GM10248 (cell line): Measurements from ENCODE around the gene CETP.
A peak's percentile ranks its signal among the peaks of the same experiment; 100 is the strongest.

Source experiments
- CTCF ChIA-PET: fragments of 300-600 bp; sonication (Branson Sonifier 250); formaldehyde crosslinking; extraction: SDS; loops from one replicate; lab custom pipeline; 2021; ENCODE audit warnings: antibody characterized with exemption; lab: Yijun Ruan, JAX
- POLR2A ChIA-PET: fragments of 350-650 bp; sonication (Branson Sonifier 250); formaldehyde crosslinking; extraction: SDS; loops from one replicate; lab custom pipeline; 2020; ENCODE audit warnings: antibody characterized with exemption; lab: Yijun Ruan, JAX
- DNase-seq: peaks from one replicate; pipeline ENCODE4 v3.0.0; 2012; ENCODE audit errors: extremely low spot score
- CTCF ChIP-seq: IDR thresholded peaks from 2 replicates; pipeline ENCODE4 v1.5.1; 2012; ENCODE audit warnings: mild to moderate bottlenecking, low read depth; ENCODE audit errors: extremely low read depth, missing control alignments, control extremely low read depth

The CETP gene

GRCh38 chr16:56956076-56956475, 5.7 kb upstream of the CETP start:
- POLR2A ChIA-PET = no interaction called here
- TF ChIP-seq CTCF = no peak
- CTCF ChIA-PET = interaction anchor here (1.1 to 12.7 kb wide), 3 partner anchors 9 to 89 kb away, joined by 4 to 209 read pairs (median 54); partner anchors contain the start of gene CETP
- no peak for DNase-seq

GRCh38 chr16:56956756-56957155, 5.0 kb upstream of the CETP start:
- CTCF ChIA-PET = interaction anchor here (7.8 to 12.7 kb wide), 2 partner anchors 10 to 90 kb away, joined by 54 to 209 read pairs; partner anchors contain the start of gene CETP
- POLR2A ChIA-PET = no interaction called here
- no peak for DNase-seq
- TF ChIP-seq CTCF = no peak

DNA sequence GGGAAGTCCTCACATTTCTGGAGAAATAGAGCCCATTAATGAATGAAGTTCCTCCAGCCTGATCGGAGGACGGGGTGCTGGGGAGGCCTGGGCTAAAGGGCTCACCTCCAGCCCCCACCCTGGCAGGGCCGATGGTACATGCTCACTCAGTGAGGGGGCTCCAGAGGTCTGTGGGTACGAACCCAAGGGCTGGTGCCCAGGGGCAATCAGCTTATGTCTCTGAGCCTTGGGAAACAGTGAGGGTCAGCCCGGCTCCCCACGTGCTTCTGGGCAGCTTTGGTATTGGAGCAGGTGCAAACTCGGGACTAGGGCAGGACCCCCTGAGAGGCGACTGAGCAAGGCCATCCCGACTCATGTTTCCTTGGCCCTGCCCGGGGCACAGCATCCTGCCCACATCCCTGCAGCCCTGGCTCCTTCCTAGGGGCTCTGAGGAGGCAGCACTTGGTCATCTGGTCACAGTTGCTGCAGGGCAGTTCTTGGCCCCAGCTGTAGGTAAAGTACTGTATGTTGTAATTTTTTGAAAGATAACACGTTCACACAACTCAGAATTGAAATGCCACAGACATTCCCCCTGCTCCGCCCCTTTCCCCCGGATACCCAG, 969 bp upstream of the CETP start:
- no peak for TF ChIP-seq CTCF
- CTCF ChIA-PET = interaction anchor here (6.9 to 16.9 kb wide), 4 partner anchors 8 to 123 kb away, joined by 37 to 376 read pairs (median 134); partner anchors contain the start of gene NLRC5
- DNase-seq = no peak
- POLR2A ChIA-PET = no interaction called here

- ChIA-PET POLR2A (no interaction called here), CTCF (interaction anchor here (1.2 to 16.9 kb wide), 7 partner anchors 9 to 122 kb away, joined by 3 to 376 read pairs (median 53); partner anchors contain the start of genes NLRC5 and SLC12A3)
- no peak for TF ChIP-seq CTCF
- DNase-seq = no peak
These were observed 364 bp upstream of the CETP start for GRCh38 chr16:56961386-56961785.

DNA sequence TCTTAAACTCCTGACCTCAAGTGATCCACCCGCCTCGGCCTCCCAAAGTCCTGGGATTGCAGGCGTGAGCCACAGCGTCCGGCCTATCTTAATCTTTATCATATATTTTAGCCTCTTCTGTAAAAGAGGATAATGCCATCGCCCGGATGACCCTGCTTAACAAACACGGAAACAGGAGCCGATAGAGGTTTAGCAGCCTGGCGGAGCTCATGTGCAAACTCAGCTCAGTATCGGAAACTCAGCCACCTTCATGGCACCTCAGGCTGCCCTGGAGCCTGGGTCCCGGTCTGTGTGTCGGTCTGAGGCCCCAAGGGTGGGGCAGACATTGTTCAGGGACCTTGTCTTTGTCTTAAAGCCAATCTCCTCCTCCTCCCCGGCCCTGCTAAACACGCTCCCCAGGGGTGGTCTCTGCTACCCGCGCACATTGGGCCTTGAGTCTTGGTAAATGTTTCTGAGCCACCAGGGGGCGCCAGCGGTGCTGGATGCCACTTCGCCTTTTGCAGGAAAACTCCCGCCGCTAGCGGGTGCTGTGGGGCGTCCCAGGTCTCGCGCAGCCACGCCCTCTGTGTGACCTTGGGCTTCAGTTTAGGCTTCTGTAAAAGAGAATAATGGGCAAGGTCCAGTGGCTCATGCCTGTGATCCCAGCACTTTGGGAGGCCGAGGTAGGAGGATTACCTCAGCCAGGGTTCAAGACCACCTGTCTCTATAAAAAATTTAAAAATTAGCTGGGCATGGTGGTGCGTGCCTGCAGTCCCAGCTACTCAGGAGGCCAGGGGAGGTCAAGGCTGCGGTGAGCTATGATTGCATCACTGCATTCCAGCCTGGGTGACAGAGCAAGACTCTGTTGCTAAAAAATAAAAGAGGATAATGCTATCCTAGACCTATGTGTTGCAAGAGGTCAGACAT, 2.7 kb downstream of the CETP start:
- CTCF ChIA-PET = interaction anchor here (0.6 to 16.9 kb wide), 59 partner anchors 12 to 401 kb away, joined by 3 to 376 read pairs (median 4); partner anchors contain the start of genes CPNE2, NLRC5 and SLC12A3
- POLR2A ChIA-PET = interaction anchor here (1.5 kb wide), 1 partner anchor 17 kb away, joined by 4 read pairs; no protein-coding TSS in a partner anchor
- DNase-seq = peak; percentile 90
- TF ChIP-seq CTCF = peak; percentile 99
